Tibial nerve (tissue), 4 donors: ENCODE measurements around the gene ZNF442. TPM values are rescaled to one million over a fixed set of nuclear protein-coding genes. Genes with fewer than 3 reads are reported as not detected.
"Not testable (repeated sequence)": the region's sequence is repeated elsewhere in the genome, so short reads cannot be mapped to it uniquely, and the experiment has no call there.

ENCODE experiments used
- DNase-seq, 2 donors: peaks; one replicate each; pipeline ENCODE4 v3.0.0-alpha.2; 2019; ENCODE audit warnings: low spot score in 2 of 2
- H3K27ac ChIP-seq, 4 donors: fragments of 200-600 bp; sonication (generic) in 3 of 4; one replicate each; pipeline ENCODE4 v1.5.1; 2017 to 2019; ENCODE audit warnings: mild to moderate bottlenecking in 1 of 4
- H3K27me3 ChIP-seq, 2 donors: fragments of 200-600 bp; sonication (generic) in 1 of 2; one replicate each; pipeline versions ENCODE4 v1.5.1 to v1.6.0; 2017 to 2019
- H3K36me3 ChIP-seq, 3 donors: fragments of 200-600 bp; sonication (generic); one replicate each; pipeline ENCODE4 v1.5.1; 2018 to 2019
- H3K4me1 ChIP-seq, 4 donors: fragments of 200-600 bp; sonication (generic) in 3 of 4; one replicate each; pipeline ENCODE4 v1.5.1; 2017 to 2019
- H3K4me3 ChIP-seq, 4 donors: fragments of 200-600 bp; sonication (generic) in 3 of 4; one replicate each; pipeline ENCODE4 v1.5.1; 2017 to 2019; ENCODE audit warnings: mild to moderate bottlenecking in 1 of 4, moderate library complexity in 1 of 4
- H3K9me3 ChIP-seq, 4 donors: fragments of 200-600 bp; sonication (generic) in 3 of 4; one replicate each; pipeline ENCODE4 v1.5.1; 2017 to 2019
- CTCF ChIP-seq, 5 experiments: fragments of 200-600 bp in 3 of 5; fragments of 450-650 bp in 2 of 5; sonication (generic) in 3 of 5; IDR thresholded peaks; one replicate each; pipeline ENCODE4 v1.5.1; 2016 to 2019; ENCODE audit warnings: antibody characterized with exemption in 5 of 5, mild to moderate bottlenecking in 3 of 5, moderate library complexity in 2 of 5
- EP300 ChIP-seq, 2 donors: sonication (generic); formaldehyde crosslinking; IDR thresholded peaks; one replicate each; pipeline ENCODE4 v1.6.1; 2017; ENCODE audit warnings: antibody characterized with exemption in 2 of 2, mild to moderate bottlenecking in 1 of 2
- POLR2A ChIP-seq, 2 donors: fragments of 450-650 bp; IDR thresholded peaks; one replicate each; pipeline ENCODE4 v1.6.1; 2017; ENCODE audit warnings: antibody characterized with exemption in 2 of 2, mild to moderate bottlenecking in 2 of 2, moderate library complexity in 2 of 2
- WGBS, 2 donors: methylation state at CpG; one replicate each; pipeline ENCODE4 v1.1.5; 2018; 5-methylcytosine and 5-hydroxymethylcytosine counted together
- total RNA-seq, 4 donors: library from RNA; depleted of rRNA; stranded (reverse); fragments of >200 nt; gene quantifications; one replicate each; pipeline ENCODE4 v1.1.0, GENCODE V29; 2016

Gene ZNF442
- total RNA-seq, 4 donors from 2014 or later, result 3.6 to 4.3 (median 4.1) TPM

DNA sequence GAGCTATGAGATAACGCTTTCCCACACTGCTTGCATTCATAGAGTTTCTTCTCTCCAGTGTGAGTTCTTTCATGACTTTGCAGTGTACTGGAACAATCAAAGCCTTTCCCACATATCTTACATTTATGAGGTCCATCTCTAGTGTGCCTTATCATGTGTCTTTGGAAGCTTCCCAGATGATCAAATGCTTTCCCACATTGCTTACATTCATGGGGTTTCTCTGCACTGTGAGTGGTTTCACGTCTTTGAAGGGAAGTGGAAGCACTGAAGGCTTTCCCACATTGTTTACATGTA lies 14.9 kb upstream of the ZNF442 start:
- H3K36me3 ChIP-seq, result peaks cover 0 to 53% (median 5%) of the 10 kb centered on the region in 3 donors
- peaks cover 0 to 62% (median 17%) of the 10 kb centered on the region in 4 donors for H3K9me3 ChIP-seq
- H3K4me3 ChIP-seq, result no peak overlapping the region
- 65 to 89% methylated on average over 2 of the region's 2 CpGs for WGBS, 2 donors
- no peaks in the 10 kb centered on the region for H3K27me3 ChIP-seq
- TF ChIP-seq EP300 (IDR thresholded peaks at IDR 0.05), result no peak
- no peak for TF ChIP-seq POLR2A (IDR thresholded peaks at IDR 0.05)
- TF ChIP-seq CTCF (IDR thresholded peaks at IDR 0.05), result no peak
- H3K4me1 ChIP-seq, result no peaks in the 10 kb centered on the region
- DNase-seq, result no peak
- no peak overlapping the region for H3K27ac ChIP-seq

- TF ChIP-seq CTCF (IDR thresholded peaks at IDR 0.05) (no peak), EP300 (IDR thresholded peaks at IDR 0.05) (no peak), POLR2A (IDR thresholded peaks at IDR 0.05) (no peak)
- no peak for DNase-seq
- H3K27me3 ChIP-seq, result no peaks in the 10 kb centered on the region
- no peak overlapping the region for H3K27ac ChIP-seq
- H3K4me3 ChIP-seq, result no peak overlapping the region
- H3K4me1 ChIP-seq, result no peaks in the 10 kb centered on the region
- H3K9me3 ChIP-seq, result peaks cover 0 to 62% (median 17%) of the 10 kb centered on the region in 4 donors
- WGBS, 2 donors, result 85 to 94% methylated on average over 5 of the region's 5 CpGs
- peaks cover 0 to 53% (median 5%) of the 10 kb centered on the region in 3 donors for H3K36me3 ChIP-seq
Measured at GRCh38 chr19:12379732-12380443, 14.4 kb upstream of the ZNF442 start.

DNA sequence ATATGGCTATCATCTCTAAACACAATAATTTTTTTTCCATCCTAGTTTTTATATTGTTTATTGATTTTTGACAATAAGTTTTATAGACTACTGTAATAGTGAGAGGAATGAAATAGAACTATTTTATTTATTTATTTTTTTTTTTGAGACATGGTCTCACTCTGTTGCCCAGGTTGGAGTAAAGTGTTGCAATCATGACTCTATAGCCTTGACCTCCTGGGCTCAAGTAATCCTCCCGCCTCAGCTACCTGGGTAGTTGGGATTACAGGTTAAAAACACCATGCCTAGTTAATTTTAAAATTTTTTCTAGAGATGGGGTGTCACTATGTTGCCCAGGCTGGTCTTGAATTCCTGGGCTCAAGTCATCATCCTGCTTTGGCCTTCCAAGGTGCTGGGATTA lies 8.5 kb upstream of the ZNF442 start:
- Histone ChIP-seq H3K4me1 (no peaks in the 10 kb centered on the region), H3K27ac (no peak overlapping the region), H3K27me3 (no peaks in the 10 kb centered on the region), H3K4me3 (no peak overlapping the region), H3K9me3 (peaks cover 0 to 18% (median 6%) of the 10 kb centered on the region in 4 donors), H3K36me3 (peaks cover 0 to 2% (median 0%) of the 10 kb centered on the region in 3 donors)
- DNase-seq, result no peak
- no peak for TF ChIP-seq CTCF (IDR thresholded peaks at IDR 0.05)
- no peak for TF ChIP-seq POLR2A (IDR thresholded peaks at IDR 0.05)
- TF ChIP-seq EP300 (IDR thresholded peaks at IDR 0.05), result no peak
- WGBS, 2 donors, result 84 to 89% methylated on average over 1 of the region's 1 CpG

DNA sequence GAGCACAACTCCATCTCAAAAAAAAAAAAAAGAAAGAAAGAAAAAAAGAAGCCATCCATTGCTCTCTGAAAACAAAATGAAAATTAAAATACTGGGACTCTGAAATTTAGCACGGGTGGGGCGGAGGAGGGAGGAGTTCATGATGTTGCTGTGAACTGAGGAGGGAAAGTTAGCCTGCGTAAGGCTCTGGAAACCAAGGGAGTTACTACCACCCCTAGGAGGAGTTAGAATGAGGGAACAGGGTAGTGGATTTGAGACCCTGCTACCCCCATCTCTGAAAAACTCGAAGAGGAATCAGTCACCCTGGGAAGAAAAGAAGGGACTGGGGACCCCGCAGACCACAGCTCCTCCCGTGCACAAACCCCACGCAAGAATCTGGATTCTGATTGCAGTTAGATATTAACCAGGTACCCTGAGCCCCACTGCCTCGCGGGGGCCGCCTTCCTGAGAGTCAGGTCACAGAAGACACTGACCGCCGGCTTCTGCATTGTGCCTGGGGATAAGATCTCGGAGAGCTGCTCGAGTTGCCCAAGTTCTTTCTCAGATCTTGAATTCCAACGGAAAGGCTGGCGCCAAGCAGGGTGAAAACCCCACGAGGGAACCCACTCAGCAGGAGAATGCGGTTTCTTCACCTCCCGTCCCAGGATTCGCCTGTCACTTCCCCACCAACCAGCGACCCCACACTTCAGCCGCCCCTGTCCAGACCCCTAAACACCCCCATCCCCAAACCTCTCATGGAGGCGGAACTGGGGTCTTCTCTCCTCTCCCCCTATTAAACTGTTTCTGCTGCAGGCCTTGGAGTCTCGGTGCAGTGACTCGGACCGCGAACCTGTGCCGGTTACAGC lies 870 bp downstream of the ZNF442 start:
- TF ChIP-seq CTCF (IDR thresholded peaks at IDR 0.05) (no peak), POLR2A (IDR thresholded peaks at IDR 0.05) (no peak), EP300 (IDR thresholded peaks at IDR 0.05) (no peak)
- H3K4me3 ChIP-seq, result peak overlapping the region; percentile 46 to 98 (median 88)
- peak overlapping the region; percentile 59 to 96 (median 92) for H3K27ac ChIP-seq
- H3K27me3 ChIP-seq, result no peaks in the 10 kb centered on the region
- DNase-seq, result peak in 1 of 2 donors; percentile 20
- 5% methylated on average over 26 to 28 of the region's 28 CpGs for WGBS, 2 donors
- peaks cover 0 to 23% (median 5%) of the 10 kb centered on the region in 4 donors for H3K4me1 ChIP-seq
- no peaks in the 10 kb centered on the region for H3K9me3 ChIP-seq
- H3K36me3 ChIP-seq, result no peaks in the 10 kb centered on the region

DNA sequence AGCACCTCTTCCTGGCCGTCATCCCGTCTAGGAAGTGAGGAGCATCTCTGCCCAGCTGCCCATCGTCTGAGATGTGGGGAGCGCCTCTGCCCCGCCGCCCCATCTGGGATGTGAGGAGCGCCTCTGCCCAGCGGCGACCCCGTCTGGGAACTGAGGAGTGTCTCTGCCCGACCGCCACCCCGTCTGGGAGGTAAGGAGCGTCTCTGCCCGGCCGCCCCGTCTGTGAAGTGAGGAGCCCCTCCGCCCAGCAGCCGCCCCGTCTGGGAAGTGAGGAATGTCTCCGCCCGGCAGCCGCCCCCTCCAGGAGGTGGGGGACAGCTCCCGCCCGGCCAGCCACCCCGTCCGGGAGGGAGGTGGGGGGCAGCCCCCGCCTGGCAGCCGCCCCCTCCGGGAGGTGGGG lies 3.2 kb downstream of the ZNF442 start:
- H3K36me3 ChIP-seq, DNase-seq, H3K9me3 ChIP-seq, H3K27ac ChIP-seq, H3K4me3 ChIP-seq, H3K27me3 ChIP-seq: not testable (repeated sequence)
- WGBS, 2 donors, result 97% methylated on average over 22 to 24 of the region's 30 CpGs
- H3K4me1 ChIP-seq, result peaks cover 0 to 23% (median 5%) of the 10 kb centered on the region in 4 donors
